GM10847 (cell line): ENCODE results near the gene MPV17L2.
A peak's percentile ranks its signal among the peaks of the same experiment; 100 is the strongest.

Experiments
- POLR2A ChIP-seq: IDR thresholded peaks from 2 replicates; pipeline ENCODE4 v1.6.1; 2011; ENCODE audit not compliant: insufficient read length; ENCODE audit errors: extremely low read depth

Gene MPV17L2

DNA sequence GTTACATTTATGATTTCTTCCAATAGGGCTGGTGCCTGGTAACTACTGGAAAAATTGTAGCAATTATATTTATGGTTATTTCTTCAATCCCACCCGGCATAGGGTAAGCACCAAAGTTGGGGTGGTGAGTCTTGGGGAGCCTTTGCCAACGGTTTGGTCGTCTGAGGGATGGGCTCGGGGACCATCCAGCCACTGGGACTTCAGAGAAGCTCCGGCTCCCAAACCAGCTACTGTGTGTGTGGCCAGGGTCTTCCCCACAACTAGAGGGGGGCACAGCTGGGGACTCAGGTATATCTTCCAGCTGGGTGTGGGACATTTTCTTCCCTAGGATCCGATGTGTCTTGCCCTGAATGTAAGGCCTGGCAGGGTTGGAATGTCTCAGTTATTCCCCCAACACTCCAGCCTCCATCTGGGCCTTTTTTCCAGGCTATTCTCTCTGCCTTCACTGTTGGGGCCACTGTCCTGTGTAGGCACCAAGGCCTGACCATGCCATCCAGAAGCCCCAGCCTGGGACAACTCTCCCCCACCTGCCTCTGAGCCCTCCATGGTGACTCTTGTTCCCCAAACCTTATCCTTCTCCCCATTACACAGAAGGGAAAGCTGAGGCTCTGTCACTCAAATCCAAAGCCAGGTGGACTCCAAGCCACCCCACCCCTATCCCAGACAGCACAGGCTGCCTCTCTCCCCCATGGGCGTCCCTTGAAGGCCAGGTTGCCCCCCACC lies 20.5 kb upstream of the MPV17L2 start:
- no peak for TF ChIP-seq POLR2A

DNA sequence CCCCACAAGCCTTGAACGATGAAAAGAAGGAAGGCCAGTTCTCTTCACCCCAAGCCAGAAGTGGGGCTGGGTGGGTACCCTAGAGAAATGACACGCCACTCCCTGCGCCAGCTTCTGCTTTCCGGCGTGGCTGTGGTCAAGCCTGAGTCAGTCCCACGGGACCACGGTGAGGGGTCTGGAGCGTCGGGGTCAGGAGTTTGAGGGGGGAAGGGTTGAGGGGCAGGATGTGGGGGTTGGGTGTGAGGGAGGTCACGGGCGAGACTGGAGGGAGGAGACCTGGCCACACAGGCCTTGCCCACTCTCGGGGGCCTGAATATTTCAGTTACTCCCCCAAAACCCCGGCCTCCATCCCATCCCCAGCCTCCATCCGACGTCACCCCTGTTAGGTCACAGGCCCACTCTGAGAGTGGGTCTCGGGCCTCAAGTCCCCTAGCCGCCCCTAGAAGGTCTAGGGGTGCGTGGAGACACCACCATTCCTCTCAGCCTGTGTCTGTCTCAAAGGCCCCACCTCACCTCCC lies 19.9 kb upstream of the MPV17L2 start:
- TF ChIP-seq POLR2A, result no peak

DNA sequence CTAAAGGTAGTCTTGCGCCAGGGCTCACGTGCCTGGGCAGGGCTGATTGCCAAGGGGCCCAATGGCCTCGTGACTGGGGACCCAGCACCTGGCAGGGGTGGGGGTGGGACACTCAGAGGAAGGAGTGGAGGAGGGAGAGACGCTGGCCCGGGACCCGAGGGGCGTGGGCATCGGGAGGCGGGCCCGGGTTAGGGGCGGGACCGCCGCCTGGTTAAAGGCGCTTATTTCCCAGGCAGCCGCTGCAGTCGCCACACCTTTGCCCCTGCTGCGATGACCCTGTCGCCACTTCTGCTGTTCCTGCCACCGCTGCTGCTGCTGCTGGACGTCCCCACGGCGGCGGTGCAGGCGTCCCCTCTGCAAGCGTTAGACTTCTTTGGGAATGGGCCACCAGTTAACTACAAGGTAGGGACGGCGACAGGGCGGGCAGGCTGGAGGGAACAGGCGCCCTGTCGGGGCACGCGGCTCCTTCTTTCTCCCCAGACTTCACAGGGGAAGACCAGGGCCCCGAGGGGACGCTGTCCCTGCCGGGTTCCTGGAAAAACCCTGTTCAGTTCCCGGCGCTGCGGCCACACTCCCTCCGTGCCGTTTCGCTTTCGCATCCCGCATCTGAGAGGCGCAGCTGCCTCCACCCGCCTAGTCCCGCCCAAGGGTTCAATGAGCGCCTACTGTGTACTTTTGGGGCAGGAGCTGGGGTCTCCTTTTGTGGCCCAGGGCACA lies 19.3 kb upstream of the MPV17L2 start, which contains the start of gene IFI30:
TSS of gene IFI30 (plus strand) at position 242 of the 717 bp plus-strand sequence. CDS start at position 271, 29 bp downstream.
- TF ChIP-seq POLR2A, result peak; percentile 98

DNA sequence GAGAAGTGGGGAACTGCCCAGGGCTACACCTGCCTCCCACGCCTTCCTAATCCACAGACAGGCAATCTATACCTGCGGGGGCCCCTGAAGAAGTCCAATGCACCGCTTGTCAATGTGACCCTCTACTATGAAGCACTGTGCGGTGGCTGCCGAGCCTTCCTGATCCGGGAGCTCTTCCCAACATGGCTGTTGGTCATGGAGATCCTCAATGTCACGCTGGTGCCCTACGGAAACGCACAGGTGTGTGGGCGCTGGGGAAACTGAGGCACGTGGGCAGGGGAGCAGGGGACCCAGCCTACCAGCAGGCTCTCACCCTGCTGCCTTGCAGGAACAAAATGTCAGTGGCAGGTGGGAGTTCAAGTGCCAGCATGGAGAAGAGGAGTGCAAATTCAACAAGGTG lies 18.0 kb upstream of the MPV17L2 start:
- no peak for TF ChIP-seq POLR2A

DNA sequence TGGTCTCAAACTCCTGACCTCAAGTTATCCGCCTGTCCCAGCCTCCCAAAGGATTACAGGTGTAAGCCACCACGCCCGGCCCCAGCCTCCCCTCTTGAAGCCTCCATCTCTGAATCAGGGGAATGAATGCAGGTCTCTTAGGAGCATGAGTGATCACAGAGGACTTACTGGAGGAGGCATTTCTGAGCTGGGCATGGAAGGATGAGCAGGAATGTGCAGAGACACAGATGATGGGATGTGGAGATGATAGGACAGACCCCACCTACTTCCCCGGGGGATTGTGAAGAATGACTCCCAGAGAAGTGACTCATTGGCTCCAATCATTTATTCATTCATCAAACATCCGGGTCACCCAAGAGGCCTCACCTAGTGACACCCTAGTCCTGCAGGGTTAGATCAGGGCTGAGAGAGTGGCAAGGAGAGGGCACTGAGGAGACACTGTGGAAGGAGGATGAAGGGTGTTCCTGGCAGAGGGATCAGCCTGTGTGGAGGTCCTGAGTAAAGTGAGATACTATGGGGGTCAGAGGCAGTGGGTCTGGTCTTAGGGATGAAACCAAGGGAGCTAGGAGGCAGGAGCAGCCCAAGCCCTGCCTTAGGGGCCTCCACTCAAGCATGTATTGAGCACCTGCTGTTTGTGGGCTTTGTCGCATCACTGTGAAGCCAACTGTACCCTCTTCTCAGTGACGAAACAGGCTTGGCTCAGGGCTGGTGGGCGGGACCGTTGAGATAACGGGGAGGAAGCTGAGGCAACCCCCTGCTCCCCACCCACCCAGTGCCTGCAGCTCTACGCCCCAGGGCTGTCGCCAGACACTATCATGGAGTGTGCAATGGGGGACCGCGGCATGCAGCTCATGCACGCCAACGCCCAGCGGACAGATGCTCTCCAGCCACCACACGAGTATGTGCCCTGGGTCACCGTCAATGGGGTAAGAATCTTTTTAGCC lies 16.4 kb upstream of the MPV17L2 start:
- TF ChIP-seq POLR2A, result no peak

DNA sequence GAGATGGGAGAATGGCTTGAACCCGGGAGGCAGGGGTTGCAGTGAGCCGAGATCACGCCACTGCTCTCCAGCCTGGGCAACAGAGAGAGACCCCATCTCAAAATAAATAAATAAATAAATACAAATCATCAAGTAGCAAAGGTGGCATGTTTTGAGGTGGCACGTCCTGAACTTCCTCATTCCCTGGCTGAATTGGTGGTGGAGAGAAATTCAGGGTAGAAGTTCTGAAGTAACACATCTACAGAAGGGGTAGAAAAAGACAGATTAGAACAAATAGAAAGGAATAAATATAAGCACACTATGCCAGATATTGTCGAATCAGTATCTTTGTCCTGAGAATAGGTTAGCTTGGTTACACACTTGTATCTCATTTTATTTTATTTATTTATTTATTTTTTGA lies 13.1 kb upstream of the MPV17L2 start:
- TF ChIP-seq POLR2A, result no peak

DNA sequence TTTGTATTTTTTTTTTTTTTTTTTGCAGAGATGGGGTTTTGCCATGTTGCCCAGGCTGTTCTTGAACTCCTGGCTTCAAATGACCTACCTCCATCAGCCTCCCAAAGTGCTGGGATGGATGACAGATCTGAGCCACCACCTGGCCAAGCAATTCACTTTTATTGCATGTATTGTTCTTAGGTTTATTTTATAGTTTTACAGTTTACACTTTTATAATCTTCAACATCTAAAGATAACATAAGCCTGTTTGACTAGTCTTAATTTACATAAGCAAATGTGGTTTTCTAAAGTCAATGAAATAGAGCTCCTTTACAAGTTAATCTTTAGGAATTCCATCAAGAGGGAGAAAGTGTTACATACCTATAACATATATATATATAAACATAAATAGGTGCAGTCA lies 9.5 kb upstream of the MPV17L2 start:
- TF ChIP-seq POLR2A, result no peak

DNA sequence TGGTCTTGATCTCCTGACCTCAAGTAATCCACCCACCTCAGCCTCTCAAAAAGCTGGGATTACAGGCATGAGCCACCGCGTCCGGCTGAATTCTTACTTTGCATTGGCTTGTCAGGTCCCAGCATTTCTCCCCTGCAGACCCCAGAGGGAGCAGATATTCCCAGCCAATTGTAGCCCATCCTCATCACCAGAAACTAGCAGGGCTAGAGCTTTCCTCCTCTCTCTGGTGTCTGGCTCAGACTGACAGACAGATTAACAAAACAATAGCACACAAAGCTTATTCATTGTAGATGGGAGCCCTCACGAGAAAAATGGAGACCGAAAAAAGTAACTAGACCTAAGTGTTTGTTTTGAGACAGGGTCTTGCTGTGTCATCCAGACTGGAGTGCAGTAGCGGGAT lies 7.5 kb upstream of the MPV17L2 start:
- no peak for TF ChIP-seq POLR2A

DNA sequence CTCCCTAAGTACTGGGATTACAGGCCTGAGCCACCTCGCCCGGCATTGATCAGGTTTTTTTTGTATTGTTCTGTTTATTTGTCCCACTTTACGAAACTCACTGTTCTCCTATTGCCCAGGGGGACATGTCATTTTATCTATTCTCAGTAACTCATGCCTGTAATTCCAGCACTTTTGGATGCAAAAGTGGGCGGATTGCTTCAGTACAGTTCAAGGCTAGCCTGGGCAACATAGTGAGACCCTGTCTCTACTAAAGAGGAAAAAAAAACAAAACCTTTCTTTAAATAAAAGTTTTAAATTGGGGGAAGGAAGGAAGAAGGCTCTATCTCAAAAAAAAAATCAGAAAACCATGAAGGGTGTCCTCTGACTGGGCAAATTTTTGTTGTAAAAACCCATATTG lies 2.7 kb upstream of the MPV17L2 start:
- TF ChIP-seq POLR2A, result no peak

DNA sequence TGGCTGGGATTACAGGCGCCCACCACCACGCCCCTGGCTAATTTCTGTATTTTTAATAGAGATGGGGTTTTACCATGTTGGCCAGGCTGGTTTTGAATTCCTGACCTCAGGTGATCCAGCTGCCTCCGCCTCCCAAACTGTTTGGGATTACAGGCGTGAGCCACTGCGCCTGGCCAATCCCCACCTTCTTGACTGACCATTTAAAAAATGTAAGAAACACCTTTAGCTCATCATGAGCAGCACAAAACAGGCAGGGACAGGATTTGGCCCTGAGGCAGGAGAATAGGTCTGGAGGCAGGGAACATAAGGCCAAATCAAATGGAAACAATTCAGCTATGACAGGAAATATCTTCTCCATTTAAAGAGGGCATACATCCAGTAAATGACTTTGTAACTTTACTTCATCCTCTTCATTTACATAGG lies 1.4 kb upstream of the MPV17L2 start:
- TF ChIP-seq POLR2A, result no peak

DNA sequence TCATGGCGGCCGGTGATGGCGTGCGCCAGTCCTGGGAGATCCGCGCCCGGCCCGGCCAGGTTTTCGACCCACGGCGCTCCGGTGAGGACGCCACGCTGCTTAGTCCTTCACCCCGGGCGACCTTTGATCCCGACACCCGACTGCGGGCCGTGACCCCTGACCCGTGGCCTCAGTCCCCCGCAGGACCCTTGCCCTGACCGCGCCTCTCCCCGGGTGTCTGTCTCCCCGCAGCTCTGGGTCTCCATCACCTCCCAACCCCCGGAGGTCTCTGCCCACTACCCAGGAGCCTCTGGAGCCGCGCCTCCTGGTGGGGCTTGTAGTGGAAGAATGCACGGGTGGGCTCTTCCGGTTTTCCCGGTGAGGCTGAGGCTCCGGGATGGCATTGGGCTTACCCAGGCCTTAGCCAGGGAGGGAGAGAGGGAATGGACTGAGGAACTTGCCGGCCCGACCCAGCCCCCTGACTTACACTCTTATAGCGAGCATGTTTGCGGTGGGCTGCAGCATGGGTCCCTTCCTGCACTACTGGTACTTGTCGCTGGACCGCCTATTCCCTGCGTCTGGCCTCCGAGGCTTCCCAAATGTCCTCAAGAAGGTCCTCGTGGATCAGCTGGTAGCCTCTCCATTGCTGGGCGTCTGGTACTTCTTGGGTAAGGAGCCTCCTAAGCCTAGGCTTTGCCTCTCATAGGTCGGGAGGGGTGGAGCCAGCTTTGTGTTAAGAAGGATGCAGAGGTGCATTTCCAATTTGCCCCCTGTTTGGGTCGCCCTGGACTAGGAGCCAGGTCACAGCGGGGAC lies 566 bp downstream of the MPV17L2 start:
- no peak for TF ChIP-seq POLR2A

DNA sequence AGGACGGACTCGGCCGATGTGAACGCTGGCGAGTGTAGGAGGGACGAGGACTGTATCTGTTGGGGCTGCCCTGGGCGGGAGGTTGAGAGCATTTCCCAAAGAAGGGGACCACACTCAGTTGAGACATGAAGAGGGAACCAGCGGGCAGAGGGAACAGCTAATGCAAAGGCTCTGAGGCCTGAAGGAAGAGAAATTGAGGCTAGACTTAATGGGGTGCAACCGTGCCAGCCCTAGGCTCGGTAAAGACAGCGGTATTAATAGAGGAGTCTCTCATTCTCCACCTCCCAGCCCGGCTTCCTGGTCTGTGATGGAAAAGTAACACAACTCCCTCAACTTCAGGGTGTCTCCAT lies 1.1 kb downstream of the MPV17L2 start:
- TF ChIP-seq POLR2A, result no peak

DNA sequence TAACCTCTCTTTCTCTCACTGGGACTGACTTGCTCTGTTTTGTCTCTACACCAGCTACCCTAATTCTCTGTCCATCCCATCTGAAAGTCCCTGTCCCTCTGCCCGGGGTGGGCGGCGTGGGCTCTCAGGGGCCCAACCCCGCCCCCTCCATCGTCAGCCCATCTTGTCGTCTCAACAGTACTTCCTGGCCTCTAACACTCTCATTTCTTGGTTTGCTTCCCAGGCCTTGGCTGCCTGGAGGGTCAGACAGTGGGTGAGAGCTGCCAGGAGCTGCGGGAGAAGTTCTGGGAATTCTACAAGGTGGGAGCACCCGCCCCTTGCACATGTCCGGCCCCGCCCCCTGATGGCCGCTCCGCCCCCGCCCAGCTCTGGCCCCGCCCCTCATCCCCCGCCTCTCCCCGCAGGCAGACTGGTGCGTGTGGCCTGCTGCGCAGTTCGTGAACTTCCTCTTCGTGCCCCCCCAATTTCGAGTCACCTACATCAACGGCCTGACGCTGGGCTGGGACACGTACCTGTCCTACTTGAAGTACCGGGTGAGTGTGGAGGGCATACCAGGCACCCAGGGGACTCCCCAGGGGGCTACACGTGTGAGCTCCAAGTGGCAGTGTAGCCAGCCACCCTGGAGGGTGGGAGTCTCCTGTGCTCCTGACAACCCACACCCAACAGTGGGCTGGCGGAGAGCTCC lies 1.7 kb downstream of the MPV17L2 start:
- no peak for TF ChIP-seq POLR2A

DNA sequence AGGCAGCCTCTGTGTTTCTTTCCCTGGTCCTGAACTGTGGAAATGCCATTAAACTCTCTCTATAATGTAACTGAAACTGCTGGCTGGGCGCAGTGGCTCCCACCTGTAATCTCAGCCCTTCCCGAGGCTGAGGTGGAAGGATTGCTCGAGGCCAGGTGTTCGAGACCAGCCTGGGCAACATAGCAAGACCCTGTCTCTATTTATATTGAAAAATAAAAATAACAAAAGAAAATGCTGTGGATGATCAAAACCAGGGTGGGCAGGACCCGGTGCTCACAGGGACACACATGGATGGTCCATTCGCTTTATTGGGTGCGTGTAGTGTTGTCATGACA lies 3.5 kb downstream of the MPV17L2 start:
- no peak for TF ChIP-seq POLR2A
